ENCODE data around the gene EPO.
"Not testable (repeated sequence)": the region's sequence is repeated elsewhere in the genome, so short reads cannot be mapped to it uniquely, and the experiment has no call there.

Gene EPO

DNA sequence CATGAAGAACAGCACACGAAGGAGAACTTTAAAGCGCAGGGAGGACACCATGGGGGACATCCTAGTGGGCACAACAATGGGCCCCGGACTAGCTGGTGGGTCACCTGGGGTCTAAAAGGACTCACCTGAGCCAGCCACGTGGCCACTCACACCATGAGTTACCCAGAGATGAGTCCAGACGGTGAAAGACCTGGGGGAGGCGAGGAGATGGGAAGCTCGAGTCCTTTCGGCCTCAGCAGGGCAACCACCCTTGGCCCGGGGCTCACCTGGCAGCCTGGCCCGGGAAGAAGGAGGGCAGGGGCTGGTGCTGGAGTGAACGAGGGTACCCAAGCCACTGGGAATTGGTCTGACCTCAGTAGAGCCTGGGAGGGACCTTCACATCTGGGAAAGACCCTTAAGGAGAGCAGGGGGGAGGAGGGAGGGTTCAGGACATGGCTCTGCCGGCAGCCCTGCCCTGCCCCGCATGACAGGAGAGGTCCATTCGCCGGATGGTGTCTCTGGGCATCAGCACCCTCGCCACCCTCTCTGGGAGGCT is 31.9 kb upstream of the EPO start:
- Mint-ChIP-seq H3K4me3 (no peak overlapping the region), H3K27ac (peak overlapping the region; percentile 82), H3K9me3 (no peaks in the 10 kb centered on the region), H3K4me1 (peaks cover 46% of the 10 kb centered on the region), H3K36me3 (peaks cover 77% of the 10 kb centered on the region)
- DNase-seq (ENCODE audit: low spot score in 2 of 2) (no peak), ATAC-seq (no peak)

DNA sequence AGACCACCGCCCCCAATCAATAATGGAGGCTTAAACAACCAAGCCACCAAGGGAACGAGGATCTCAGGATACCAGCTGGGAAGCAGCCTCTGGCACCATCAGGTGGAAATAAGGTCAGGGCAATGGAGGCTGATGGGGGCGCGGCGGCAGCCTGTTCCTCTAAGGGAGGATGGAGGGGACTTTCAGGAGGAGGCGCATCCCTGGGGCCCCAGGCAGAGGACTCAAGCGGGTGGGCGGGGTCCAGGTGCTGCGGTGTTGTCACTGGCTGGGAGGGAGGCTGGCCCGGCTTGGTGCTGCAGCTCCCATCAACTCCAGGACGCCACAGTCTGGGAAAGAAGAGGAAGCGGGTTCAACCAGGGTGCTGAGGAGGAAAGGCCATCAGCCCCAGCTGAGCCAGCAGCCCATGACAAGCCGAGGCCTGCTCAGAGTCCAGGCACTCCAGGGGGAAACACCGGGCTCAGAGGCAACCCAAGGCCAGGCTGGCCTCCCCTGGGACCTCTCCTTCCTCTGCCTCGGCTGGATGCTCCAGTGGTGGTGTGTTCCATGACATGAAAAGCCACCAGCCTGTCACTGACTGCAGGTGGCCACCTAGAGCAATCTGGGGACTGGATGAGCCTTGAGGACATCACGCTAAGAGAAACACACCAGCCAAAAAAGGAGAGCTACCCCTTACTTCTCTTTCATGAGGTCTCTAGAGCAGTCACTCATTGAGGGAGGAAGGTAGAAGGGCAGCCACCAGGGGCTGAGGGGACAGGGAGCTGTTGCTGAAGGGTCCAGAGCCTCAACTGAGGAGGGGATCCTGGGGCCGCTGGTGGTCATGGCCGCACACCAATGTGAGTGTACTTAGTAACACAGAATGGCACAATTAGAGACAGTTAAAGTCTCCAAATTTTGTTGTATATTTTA is 30.8 kb upstream of the EPO start:
- H3K27ac Mint-ChIP-seq = peak overlapping the region; percentile 82
- no peaks in the 10 kb centered on the region for H3K9me3 Mint-ChIP-seq
- H3K4me1 Mint-ChIP-seq = peaks cover 44% of the 10 kb centered on the region
- peaks cover 75% of the 10 kb centered on the region for H3K36me3 Mint-ChIP-seq
- DNase-seq (ENCODE audit: low spot score in 2 of 2) = no peak
- ATAC-seq = no peak
- no peak overlapping the region for H3K4me3 Mint-ChIP-seq

DNA sequence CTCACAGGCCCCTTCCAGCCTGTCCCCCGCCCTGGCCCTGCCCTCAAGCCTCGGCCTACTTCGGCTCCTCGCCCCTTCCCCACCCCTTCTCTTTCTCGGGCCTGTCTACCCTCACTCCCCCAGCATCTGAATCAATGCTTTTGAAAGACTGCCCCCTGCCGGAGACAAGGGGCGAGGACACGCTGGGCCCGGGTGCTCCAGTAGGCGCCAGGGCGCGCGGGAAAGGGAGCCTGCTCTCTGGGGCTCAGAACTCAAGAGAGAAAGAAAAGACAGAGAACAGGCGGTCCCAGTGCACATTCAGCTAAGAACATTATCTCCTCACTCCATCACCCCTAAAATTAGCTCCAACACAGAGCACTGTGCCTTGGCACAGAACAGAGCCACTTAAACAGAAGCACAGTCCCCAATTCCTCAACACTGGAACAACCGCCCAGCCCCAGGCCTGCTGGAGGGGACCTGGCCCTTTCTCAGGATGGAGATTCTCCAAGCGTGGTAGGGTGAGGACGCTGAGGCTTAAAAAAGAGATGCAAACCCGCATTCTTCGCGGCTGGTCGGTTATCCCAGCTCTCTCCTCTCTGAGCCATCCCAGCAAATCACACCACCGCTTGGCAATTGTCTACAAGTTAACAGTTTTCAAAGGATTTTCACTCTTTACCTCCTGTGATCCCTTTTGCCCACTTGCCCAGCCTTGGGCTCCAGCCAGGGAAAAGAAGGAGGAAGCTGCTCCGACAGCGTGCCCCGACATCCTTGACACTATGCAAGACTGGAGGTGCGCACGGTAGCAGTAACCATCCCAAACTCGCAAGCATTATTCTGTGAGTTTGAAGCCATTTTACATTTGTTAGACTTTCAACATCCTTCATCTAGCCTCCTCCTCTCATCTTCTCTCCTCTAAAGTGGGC is 28.3 kb upstream of the EPO start:
- DNase-seq (ENCODE audit: low spot score in 2 of 2) (peak; percentile 84 to 91), ATAC-seq (peak; percentile 80)
- Mint-ChIP-seq H3K27ac (peak overlapping the region; percentile 96), H3K4me1 (peaks cover 57% of the 10 kb centered on the region), H3K36me3 (peaks cover 58% of the 10 kb centered on the region), H3K9me3 (no peaks in the 10 kb centered on the region), H3K4me3 (peak overlapping the region; percentile 88)

DNA sequence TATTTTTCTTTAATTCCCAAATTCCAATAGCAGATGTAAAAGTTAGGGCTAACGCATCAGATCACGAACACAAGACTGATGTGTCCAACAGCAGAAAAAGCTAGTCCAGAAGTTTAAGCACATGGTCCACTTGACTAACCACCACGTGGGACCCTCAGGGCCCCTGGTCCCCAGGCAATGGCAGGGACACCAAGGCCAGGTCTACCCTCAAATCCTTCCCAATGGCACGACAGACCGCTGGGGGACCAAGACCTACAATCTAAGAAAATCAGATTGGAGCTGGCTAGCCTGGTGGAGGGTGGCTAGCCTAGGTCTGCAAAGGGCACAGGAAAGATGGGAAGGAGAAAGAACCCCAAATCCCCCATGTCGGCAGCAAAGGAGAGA is 27.7 kb upstream of the EPO start:
- Mint-ChIP-seq H3K4me1 (peaks cover 57% of the 10 kb centered on the region), H3K4me3 (peak overlapping the region; percentile 88), H3K27ac (peak overlapping the region; percentile 96), H3K9me3 (no peaks in the 10 kb centered on the region), H3K36me3 (peaks cover 52% of the 10 kb centered on the region)
- DNase-seq (ENCODE audit: low spot score in 2 of 2) = no peak
- no peak for ATAC-seq

DNA sequence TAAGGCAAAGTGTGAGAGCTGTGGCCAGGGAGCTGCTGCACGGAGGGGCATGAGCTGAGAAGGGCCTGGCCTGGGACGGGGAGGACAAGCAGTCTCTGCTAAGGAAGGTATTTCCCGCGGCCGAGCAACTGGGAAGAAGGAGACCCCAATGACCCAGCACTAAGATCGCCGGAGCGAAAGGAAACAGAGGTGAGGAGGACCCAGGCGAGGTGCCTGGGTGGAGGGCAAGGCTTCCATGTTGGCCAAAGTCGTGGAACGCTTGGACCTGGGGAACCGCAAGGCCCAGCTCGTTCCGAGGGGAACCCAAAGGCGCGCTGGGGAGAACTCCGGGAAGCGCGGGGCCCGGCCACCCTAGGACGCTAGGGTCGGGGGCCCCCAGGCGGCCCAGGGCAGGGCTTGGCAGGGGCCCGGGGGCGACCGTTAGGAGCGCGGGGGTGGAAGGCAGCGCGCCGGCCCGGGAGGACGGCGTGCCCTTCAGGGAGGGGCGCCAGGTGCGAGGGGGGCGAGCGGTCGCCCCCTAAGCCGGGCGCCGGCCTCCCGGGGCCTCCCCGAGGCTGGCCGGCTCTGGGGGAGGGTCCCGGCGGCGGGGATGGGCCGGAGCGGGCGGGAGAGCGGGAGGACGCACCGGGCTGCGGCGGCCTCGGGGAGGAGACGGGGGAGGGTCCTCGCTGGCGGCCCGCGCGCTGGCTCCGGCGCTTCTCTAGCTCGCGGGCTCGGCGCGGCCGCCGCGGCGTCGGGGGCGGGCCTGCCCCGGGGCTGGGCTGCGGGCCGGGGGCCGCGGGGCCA is 26.8 kb upstream of the EPO start:
- Mint-ChIP-seq H3K4me3 (peak overlapping the region; percentile 88), H3K9me3 (no peaks in the 10 kb centered on the region), H3K27ac (peak overlapping the region; percentile 96), H3K36me3 (peaks cover 42% of the 10 kb centered on the region), H3K4me1 (peaks cover 48% of the 10 kb centered on the region)
- peak in 1 of 2 donors; percentile 58 for DNase-seq (ENCODE audit: low spot score in 2 of 2)
- peak; percentile 60 for ATAC-seq

DNA sequence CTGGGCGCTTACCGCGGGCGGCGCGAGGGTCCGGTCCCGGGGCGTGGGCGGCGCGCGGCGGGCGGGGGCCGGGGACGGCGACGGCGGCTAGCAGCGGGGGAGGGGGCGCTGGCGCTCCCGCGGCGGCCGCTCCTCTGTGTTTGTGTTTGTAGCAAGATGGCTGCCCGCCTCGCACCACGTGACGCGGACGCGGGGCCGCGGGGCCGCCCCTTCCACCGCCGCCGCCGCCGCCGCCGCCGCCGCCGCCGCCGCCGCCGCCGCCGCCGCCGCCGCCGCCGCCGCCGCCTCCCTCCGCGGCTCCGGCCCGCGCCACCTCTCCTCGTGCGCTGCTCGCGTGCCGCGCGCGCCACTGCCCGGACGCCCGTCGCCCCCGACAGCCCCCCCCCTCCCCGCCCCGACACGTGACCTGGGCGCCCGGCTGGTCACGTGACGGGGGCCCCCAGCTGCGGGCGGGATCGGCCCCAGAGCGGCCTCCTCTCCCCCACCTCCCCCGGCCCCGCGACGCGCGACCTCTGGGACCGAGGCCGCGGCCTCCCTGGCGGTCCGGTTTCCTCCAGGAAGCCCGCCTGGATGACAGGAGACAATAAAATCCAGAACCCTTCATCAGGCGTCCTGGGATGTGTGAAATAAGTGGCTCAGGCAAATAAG is 26.0 kb upstream of the EPO start, which contains the start of gene GIGYF1:
GIGYF1 (minus strand) TSS at position 153 of the 648 bp plus-strand sequence. CDS start 6,012 bp downstream, outside the sequence.
- Mint-ChIP-seq H3K27ac (peak within 1 kb of the TSS; percentile 96), H3K4me3 (peak within 1 kb of the TSS; percentile 88), H3K36me3 (peaks cover 35% of the 10 kb centered on the region), H3K4me1 (peaks cover 40% of the 10 kb centered on the region), H3K9me3 (no peaks in the 10 kb centered on the region)
- peak in 1 of 2 donors; percentile 82 for DNase-seq (ENCODE audit: low spot score in 2 of 2)
- peak; percentile 77 for ATAC-seq

DNA sequence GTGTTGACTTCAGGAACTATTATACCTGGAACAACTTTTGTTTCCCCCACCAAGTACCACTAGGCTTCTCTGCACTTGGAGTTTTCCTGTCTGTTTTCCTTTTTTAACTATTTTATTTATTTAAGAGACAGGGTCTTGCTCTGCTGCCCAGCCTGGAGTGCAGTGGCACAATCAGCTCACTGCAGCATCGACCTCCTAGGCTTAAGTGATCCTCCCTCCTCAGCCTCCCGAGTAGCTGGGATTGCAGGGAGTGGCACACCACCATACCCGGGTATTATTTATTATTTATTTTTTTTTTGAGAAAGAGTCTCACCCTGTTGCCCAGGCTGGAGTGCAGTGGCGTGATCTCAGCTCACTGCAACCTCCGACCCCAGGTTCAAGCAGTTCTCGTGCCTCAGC is 24.1 kb upstream of the EPO start:
- Mint-ChIP-seq H3K4me3 (peak overlapping the region; percentile 48), H3K9me3 (no peaks in the 10 kb centered on the region), H3K4me1 (peaks cover 34% of the 10 kb centered on the region), H3K36me3 (peaks cover 27% of the 10 kb centered on the region), H3K27ac (no peak overlapping the region)
- ATAC-seq = no peak
- DNase-seq (ENCODE audit: low spot score in 2 of 2) = no peak

DNA sequence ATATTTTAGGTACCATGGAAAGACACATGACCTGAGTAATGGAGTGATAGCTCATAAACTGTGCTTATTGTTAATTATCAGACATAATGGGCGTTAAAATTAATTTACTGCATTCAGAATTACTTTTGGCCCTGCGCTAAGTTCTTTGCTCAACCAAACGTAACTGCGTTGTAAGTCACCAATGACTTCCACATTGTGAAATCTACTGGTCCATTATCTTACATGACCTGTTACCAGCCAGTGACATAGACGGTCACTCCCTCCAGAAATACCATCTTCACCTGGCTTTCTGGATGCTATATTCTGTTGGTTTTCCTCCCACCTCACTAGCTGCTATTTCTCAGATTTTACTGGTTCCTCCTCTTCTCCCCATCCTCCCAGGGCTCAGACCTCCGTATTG is 21.2 kb upstream of the EPO start:
- peaks cover 6% of the 10 kb centered on the region for H3K36me3 Mint-ChIP-seq
- no peak overlapping the region for H3K4me3 Mint-ChIP-seq
- H3K4me1 Mint-ChIP-seq = peaks cover 12% of the 10 kb centered on the region
- DNase-seq (ENCODE audit: low spot score in 2 of 2) = no peak
- no peak for ATAC-seq
- no peak overlapping the region for H3K27ac Mint-ChIP-seq
- H3K9me3 Mint-ChIP-seq = no peaks in the 10 kb centered on the region

DNA sequence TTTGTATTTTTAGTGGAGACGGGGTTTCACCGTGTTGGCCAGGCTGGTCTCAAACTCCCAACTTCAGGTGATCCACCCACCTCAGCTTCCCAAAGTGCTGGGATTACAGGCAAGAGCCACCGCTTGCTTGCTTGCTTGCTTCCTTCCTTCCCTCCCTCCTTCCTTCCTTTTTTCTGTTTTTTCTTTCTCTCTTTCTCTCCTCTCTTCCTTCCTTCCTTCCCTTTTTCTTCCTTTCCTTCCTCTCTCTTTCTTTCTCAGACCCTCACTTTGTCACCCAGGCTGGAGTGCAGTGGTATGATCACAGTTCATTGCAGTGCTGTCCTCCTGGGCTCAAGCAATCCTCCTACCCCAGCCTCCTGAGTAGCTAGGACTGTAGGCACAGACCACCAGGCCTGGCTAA is 19.2 kb upstream of the EPO start:
- H3K4me1 Mint-ChIP-seq, ATAC-seq: not testable (repeated sequence)

DNA sequence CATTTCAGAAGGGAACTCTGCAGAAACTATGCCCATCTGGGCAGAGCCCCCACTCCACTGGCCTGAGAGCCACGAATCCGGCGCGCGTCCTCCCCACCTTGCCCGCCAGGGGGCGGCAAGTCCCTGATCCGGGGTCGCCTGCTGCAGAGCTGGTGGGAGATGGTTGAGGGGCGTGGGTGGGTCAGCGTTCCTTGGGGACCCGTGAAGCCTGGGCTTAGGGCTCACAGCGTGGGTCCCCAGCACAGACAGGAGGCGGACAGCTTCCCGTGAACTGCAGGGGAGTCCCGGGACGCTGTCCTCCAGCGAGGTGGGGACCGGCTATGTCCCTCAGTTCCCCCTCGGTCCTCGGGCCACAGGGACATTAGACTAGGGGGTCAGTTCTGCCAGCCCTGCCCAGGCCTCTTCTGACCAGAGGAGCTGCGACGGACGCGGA is 14.9 kb upstream of the EPO start:
- Mint-ChIP-seq H3K27ac (peak overlapping the region; percentile 98), H3K4me1 (peaks cover 18% of the 10 kb centered on the region), H3K36me3 (peaks cover 38% of the 10 kb centered on the region), H3K9me3 (no peaks in the 10 kb centered on the region), H3K4me3 (peak overlapping the region; percentile 97)
- peak; percentile 89 to 95 for DNase-seq (ENCODE audit: low spot score in 2 of 2)
- peak; percentile 79 for ATAC-seq

More for the DNA sequence above, 19.2 kb upstream of the EPO start:
- peaks cover 11% of the 10 kb centered on the region for H3K36me3 Mint-ChIP-seq
- not testable (repeated sequence) for H3K4me3 Mint-ChIP-seq; H3K27ac Mint-ChIP-seq; DNase-seq (ENCODE audit: low spot score in 2 of 2); H3K9me3 Mint-ChIP-seq

DNA sequence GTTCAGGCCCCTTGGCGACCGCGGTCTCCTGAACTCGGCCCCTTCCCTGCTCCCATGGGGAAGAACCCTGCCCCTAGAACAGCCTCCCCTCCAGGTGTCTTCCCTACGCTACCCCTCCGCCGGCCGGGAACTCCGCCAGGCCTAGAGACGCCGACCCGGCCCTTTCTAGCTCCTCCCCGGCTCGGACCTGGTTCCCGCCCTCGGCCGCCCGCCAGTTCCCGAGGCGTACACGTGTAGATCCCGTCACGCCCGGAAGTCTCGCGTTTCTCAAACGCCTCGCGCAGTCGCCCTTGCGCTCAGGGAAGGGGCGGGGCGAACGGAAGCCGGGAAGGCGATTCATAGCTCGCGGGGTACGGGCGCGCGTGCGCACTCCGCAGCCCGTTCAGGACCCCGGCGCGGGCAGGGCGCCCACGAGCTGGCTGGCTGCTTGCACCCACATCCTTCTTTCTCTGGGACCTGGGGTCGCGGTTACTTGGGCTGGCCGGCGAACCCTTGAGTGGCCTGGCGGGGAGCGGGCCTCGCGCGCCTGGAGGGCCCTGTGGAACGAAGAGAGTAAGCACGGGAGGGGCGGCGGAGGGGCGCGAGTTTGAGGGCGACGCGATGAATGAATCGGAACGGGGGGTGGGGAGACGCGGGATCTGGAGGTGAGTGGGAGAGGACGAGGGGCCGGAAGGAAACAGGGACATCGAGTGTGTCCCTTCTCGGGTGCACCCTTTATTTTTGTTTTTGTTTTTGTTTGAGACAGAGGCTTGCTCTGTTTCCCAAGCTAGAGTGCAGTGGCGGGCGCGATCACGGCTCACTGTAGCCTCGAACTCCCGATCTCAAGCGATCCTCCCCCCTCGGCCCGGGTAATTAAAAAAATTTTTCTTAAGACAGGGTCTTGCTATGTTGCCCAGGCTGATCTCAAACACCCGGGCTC is 14.3 kb upstream of the EPO start, which contains the start of gene POP7:
POP7 (plus strand) TSS at position 369 of the 919 bp plus-strand sequence. CDS start 710 bp downstream, outside the sequence.
- Mint-ChIP-seq H3K27ac (peak within 1 kb of the TSS; percentile 98), H3K4me3 (peak within 1 kb of the TSS; percentile 97), H3K4me1 (peaks cover 18% of the 10 kb centered on the region), H3K9me3 (no peaks in the 10 kb centered on the region), H3K36me3 (peaks cover 38% of the 10 kb centered on the region)
- ATAC-seq = peak; percentile 98
- DNase-seq (ENCODE audit: low spot score in 2 of 2) = peak; percentile 98 to 100

DNA sequence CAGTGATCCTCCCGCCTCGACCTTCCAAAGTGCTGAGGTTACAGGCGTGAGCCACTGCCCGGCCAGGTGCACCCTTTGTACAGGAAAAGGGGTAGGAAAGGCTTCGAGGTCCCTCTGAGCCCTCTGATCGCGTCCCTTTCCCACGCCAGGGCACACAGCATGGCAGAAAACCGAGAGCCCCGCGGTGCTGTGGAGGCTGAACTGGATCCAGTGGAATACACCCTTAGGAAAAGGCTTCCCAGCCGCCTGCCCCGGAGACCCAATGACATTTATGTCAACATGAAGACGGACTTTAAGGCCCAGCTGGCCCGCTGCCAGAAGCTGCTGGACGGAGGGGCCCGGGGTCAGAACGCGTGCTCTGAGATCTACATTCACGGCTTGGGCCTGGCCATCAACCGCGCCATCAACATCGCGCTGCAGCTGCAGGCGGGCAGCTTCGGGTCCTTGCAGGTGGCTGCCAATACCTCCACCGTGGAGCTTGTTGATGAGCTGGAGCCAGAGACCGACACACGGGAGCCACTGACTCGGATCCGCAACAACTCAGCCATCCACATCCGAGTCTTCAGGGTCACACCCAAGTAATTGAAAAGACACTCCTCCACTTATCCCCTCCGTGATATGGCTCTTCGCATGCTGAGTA is 13.5 kb upstream of the EPO start:
- peak overlapping the region; percentile 98 for H3K27ac Mint-ChIP-seq
- peak overlapping the region; percentile 97 for H3K4me3 Mint-ChIP-seq
- no peak for ATAC-seq
- no peaks in the 10 kb centered on the region for H3K9me3 Mint-ChIP-seq
- H3K36me3 Mint-ChIP-seq = peaks cover 38% of the 10 kb centered on the region
- DNase-seq (ENCODE audit: low spot score in 2 of 2) = no peak
- H3K4me1 Mint-ChIP-seq = peaks cover 18% of the 10 kb centered on the region

DNA sequence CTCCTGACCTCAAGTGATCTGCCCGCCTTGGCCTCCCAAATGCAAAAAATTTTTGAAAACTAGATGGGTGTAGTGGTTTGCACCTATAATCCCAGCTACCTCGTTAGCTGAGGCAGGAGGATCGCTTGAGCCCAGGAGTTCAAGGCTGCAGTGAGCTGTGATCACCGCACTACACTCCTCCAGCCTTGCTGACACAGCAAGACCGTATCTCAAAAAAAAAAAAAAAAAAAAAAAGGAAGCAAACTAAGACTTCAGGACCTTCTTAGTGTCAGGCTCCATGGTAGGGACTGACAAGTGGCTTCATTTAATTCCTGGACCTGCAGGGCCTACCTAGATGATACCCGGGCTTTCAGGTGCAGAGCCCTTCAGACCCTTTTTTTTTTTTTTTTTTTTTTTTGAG is 11.9 kb upstream of the EPO start:
- H3K9me3 Mint-ChIP-seq = no peaks in the 10 kb centered on the region
- no peak for ATAC-seq
- H3K36me3 Mint-ChIP-seq = peaks cover 38% of the 10 kb centered on the region
- peaks cover 18% of the 10 kb centered on the region for H3K4me1 Mint-ChIP-seq
- no peak for DNase-seq (ENCODE audit: low spot score in 2 of 2)
- H3K4me3 Mint-ChIP-seq = no peak overlapping the region
- H3K27ac Mint-ChIP-seq = no peak overlapping the region

All from stimulated activated effector memory CD8-positive, alpha-beta T cell treated with anti-CD3 and anti-CD28 coated beads, Interleukin-12 subunit alpha, Interleukin-12 subunit beta, amount 100 ng/mL, for 72 hours (primary cell).